ENCODE results near the gene TOMM22.

TOMM22 gene

DNA sequence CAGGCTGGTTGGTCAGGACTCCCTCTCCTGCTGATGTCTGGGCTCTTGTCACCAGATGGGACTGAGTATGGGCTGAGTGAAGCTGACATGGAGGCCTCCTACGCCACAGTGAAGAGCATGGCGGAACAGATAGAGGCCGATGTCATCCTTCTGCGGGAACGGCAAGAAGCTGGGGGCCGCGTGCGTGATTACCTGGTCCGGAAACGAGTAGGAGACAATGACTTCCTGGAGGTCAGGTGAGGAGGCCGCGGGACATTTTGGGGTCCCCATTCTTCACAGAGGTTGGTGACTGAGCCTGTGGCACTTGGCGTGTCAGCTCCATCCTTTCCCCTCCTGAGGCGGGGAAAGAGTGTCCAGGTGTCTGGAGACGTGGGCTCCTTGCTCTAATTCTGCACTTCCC, 34.1 kb downstream of the TOMM22 start:
- no peak for DNase-seq (ENCODE audit: low read depth)

DNA sequence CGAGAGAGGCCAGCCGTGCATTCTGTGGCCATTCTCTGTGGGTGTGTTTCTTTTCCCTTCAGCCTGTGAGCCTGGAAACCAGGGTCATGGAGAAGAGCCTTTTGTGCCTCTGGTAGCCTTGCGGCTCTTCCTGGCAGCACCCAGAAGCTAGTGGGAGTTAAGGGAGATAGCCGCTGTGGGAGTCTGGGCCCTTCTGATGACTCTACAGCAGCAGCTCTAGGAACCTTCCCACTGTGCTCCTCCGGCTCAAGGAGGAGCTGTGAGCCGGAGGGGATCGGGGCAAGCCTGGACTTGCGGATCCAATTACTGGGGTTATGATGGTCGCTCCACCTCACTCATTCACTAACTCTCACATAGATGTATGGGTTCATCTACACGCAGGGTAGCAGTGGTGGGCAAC, 34.5 kb downstream of the TOMM22 start:
- DNase-seq (ENCODE audit: low read depth), result no peak

DNA sequence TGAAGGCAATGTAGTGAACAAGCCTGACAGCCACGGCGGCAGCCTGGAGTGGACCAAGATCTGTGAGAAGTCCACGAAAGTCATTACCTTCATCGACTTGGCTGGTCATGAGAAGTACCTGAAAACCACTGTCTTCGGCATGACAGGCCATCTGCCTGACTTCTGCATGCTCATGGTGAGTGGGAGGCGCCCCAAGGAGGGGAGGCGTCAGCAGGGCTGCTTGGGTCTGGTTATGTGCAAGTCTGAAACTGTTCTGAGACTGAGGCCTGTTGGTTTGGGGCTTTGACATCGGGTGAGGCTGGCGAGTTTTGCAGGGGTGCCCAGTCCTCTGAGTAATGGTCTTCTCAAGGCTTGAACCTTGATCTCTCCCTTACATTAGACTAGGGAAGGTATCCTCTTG, 35.1 kb downstream of the TOMM22 start:
- DNase-seq (ENCODE audit: low read depth), result no peak

DNA sequence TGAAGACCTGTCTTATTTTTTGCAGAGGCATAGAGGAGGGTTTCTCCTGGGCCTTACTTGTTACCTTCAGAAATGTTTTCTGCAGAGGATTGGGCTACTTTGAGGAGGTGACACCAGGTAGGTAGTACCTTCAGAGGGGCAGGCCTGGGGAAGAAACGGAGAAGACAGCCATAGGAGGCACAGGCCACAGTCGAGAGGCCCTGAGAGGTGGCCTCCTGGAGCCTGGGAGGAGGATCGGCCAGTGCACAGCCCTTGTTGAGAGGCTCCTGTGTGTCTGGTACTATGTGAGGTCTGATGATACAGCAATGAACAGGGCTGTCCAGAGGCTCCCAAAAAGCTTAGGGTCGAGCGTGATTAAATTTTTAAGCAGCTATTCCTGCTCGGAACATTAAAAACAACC, 35.5 kb downstream of the TOMM22 start:
- DNase-seq (ENCODE audit: low read depth), result no peak

DNA sequence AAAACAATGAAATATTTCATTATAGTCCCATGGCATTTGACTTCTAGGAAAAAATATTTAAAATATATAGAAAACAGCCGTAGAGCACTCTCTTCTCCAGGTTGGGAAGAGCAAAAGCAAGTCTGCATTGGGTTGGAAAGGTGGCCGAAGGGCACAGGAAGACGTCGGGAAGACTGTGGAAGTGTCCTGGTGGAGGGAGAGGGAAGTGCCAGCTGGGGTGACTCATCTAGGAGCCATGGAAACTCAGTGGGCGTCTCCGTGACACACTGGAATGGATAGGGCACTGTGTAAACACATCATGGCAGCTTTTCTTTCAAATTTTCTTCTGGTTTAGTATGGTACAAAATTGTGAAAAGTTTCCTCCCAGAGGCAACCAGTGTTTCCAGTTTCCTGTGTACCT, 36.7 kb downstream of the TOMM22 start:
- no peak for DNase-seq (ENCODE audit: low read depth)

DNA sequence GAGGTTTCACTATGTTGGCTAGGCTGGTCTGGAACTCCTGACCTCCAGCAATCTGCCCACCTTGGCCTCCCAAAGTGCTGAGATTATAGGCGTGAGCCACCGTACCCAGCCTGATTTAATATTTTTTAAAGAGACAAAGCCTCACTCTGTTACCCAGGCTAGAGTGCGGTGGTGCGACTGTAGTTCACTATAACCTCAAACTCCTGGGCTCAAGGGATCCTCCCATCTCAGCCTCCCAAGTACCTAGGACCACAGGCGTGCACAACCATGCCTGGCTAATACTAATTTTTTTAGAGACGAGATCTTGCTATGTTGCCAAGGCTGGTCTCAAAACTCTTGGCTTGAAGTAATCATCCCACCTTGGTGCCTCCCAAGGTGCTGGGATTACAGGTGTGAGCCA, 37.4 kb downstream of the TOMM22 start:
- DNase-seq (ENCODE audit: low read depth), result no peak

DNA sequence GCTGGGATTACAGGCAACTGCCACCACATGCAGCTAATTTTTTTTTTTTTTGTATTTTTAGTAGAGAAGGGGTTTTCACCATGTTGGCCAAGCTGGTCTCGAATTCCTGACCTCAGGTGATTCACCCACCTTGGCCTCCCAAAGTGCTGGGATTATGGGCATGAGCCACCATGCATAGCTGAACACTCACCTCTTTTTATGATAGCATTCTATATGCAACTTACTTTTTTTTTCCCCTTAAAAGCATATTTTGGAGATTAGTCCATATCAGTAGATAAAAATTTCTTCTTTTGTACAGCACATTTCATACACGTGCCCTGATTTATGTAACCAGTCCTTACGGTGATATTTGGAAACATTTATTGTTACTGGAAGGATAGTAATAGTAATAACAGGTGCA, 38.6 kb downstream of the TOMM22 start:
- no peak for DNase-seq (ENCODE audit: low read depth)

DNA sequence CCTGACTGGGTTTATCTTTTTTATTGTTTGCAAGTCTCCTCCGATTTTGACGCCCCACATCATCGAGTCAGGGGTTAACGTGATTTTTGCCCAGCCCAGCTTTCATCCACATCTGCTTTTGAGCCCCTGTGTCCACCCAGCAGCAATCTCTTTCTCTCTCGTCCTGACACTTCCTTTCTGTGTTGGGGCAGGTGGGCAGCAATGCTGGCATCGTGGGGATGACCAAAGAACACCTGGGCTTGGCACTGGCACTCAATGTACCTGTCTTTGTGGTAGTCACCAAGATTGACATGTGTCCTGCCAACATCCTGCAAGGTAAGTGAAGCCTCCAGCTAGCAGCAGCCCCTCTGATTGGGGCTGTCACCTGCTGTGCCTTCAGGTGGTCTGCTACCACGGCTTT, 39.8 kb downstream of the TOMM22 start:
- no peak for DNase-seq (ENCODE audit: low read depth)

DNA sequence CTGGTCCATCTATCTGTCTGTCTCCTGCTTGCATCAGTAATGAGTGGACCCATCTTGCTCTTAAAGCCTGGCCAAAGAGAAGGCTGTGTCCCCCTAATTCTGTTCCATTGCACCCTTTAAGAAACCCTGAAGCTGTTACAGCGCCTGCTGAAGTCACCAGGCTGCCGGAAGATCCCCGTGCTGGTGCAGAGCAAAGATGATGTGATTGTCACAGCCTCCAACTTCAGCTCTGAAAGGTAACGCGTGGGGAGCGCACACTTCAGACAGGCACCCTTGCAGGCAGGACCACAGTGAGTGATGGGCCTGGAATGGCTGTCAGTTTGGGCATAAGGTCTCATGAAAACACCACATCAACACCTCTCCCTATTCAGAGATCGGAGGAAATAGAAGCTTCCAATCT, 42.4 kb downstream of the TOMM22 start:
- no peak for DNase-seq (ENCODE audit: low read depth)

DNA sequence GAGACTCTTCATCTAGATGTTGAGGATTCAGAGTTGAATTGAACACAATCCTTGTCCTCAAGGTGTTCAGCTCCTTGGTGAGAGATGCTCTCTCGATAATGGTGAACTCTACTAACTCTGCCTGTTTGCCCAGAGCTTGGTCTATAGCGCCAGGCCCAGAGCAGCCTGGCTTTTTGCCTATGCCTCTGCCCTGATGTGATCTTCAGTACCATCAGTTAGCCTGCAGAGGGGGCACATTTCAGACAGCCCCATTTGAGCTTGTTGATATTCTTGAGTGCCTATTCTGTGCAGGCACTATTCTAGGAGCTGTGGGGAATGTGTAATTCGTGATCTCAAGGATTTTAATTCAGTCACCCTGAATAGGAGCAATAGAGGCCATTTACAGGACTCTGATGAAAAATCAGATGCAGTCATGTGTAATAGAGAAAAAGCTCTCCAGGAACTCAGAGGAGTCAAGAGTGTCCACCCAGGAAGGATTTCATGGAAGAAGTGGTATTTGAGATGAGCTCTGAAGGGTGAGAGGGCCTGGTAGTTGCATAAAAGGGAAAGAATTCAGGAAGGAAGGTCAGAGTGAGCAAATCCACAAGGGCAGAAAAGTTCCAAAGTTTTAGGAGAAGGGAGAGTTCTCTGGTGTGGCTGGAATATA, 43.3 kb downstream of the TOMM22 start:
- no peak for DNase-seq (ENCODE audit: low read depth)

DNA sequence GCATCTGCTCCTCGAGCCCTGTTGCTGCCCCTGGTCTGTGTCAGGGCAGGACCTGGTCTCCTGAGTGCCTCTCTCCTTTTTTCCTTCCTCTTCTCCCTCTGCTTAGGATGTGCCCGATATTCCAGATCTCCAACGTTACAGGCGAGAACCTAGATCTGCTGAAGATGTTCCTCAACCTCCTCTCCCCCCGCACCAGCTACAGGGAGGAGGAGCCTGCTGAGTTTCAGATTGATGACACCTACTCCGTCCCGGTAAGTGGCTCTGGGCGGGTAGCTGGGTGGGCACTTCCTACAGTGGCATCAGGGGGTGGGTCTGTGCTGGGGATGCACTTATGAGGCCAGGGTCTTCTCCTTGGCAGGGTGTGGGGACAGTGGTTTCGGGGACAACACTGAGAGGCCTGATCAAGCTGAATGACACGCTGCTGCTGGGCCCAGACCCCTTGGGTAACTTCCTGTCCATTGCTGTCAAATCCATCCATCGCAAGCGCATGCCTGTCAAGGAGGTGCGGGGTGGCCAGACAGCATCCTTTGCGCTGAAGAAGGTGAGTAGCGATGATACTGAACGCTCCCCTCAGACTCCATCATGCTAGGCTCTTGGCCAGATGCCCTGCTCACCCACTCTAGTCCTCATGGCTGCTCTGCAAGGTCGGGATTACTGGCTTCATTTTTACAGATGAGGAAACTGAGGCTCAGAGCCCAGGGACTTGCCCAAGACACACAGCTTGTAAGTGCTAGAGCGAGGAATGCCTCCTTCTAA, 44.3 kb downstream of the TOMM22 start:
- no peak for DNase-seq (ENCODE audit: low read depth)

DNA sequence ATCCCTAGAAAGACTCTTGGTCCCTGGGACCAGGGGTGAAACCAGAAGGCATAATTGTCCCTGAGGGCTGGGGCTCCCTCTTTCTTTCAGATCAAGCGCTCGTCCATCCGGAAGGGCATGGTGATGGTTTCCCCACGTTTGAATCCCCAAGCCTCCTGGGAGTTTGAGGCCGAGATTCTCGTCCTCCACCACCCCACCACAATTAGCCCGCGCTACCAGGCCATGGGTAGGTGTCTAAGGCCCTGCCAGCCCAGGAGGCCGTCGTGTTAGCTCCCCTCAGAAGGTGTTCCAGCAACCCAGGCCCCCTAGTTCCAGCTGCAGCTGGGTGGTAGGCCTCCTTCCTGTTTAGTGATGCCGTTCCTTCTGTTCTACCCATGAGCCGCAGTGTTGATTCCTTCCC, 45.4 kb downstream of the TOMM22 start:
- DNase-seq (ENCODE audit: low read depth), result no peak

DNA sequence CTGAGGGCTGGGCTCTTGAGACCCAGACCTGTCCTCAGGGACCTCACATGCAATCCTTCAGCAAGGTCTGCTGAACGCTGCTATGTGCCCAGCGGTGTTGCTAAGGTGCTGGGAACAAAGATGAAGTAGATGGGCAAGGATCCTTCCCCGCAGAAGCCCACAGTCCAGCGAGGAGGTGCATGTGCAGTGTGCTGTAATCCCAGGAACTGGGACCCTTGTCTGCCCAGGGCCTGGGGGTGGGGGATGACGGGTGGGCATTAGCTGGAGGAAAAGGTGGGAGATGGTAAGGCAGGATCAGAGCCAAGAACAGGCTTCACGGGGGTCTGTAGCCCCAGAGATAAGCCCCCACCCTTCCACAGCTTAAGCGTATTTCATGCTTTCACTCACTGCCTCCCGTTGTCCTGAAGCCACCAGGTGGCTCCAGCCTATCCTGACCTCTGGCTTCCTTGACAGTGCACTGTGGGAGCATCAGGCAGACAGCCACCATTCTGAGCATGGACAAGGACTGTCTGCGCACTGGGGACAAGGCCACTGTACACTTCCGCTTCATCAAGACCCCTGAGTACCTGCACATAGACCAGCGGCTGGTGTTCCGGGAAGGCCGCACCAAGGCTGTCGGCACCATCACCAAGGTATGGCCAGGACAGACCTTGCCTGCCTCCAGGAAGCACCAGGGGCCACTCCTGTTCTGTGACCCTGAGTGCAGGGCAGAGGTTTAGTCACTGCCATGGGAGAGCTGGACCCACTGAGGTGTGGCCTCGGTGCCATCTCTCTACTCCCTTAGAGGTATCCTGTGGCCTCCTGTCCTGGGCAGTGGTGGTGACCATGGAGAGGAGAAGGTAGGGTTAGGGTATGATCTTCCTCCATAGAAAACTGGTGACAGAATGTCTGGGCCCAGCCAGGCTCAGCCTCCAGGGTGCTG, 46.0 kb downstream of the TOMM22 start:
- no peak for DNase-seq (ENCODE audit: low read depth)

DNA sequence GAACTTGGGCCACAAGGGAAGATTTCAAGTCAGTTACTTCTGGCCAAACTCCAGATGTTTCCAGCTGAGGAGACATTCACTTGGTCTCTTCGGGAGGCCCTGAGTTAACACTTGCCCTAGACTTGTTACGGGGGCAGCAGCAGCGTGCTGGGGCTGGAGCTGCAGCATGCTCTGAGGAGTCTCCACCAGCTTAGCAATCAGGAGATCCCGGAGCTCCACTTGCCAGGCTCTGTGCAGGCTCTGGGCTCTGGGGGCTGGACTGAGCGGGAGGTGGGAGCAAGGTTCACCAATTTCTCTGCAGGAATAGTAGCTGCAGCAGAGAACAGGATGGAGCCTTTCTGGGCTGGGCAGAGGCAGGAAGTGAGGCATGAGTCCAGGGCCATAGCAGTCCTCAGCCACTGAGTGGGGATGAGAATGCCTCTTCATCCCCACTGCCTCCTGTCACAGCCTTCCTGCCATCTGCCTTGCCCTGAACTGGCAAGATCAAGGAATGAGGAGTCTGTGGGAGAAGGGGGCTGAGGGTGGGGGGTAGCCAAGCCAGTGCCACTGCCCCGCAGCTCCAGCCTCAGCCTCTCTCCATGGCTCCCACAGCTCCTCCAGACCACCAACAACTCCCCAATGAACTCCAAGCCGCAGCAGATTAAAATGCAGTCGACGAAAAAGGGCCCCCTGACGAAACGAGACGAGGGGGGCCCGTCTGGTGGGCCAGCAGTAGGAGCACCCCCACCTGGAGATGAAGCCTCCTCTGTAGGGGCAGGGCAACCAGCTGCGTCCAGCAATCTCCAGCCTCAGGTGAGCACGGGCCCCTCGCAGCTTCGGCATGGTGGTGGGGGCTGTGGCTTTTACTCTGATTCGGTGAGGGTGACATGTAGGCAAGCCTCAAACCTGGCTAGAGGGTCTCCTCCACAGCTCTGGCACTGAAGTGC, 47.4 kb downstream of the TOMM22 start:
- no peak for DNase-seq (ENCODE audit: low read depth)

DNA sequence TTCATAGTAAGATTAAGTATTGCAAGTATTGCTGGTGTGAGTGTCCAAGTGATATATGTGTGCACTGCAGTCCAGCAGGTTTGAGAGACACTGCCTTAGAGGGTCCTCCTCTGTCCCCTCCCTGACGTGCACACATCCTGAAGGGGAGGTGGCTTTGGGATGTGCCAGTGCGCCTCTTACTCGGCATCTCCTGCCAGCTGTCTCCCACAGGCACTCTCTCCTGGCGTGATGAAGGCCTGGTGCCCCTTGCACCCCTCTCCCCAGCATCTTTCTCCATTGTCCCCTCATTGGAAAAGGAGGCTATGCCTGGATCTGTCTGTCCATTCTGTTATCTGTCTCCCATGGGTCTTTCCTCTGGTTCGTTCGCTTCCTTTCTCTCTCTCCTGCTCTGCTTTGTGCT, 48.2 kb downstream of the TOMM22 start:
- DNase-seq (ENCODE audit: low read depth), result no peak

DNA sequence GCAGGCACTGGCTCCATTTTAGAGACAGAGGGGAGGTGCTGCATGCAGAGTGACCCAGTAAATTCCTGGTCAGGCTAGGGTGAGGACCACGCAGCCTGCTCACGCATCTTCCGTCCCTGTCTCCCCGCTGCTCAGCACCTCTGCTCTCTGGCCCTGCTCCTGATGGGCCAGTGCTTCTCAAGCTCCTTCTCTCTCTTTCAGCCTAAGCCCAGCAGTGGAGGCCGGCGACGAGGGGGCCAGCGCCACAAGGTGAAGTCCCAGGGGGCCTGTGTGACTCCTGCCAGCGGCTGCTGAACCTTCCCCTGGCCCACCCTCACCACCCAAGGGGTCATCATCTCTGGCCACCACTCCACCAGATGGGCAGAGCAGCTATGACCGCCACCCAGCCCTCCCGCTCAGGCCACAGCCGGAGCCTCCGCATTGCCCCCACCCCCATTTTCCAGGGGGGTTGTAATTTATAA, 48.7 kb downstream of the TOMM22 start:
- no peak for DNase-seq (ENCODE audit: low read depth)

DNA sequence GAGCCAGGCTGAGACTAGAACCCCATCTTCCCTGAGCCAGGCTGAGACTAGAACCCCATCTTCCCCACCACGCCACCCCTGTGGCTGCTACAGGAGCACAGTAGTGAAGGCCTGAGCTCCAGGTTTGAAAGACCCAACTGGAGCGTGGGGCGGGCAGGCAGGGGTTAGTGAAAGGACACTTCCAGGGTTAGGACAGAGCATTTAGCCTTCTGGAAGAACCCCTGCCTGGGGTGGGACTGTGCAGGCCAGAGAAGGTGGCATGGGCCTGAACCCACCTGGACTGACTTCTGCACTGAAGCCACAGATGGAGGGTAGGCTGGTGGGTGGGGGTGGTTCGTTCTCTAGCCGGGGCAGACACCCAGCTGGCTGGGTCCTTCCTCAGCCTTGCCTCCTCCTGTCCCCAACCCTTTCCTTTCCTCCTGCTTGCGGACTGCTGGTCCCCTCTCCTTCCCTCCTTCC, 50.0 kb downstream of the TOMM22 start:
- DNase-seq (ENCODE audit: low read depth), result no peak

DNA sequence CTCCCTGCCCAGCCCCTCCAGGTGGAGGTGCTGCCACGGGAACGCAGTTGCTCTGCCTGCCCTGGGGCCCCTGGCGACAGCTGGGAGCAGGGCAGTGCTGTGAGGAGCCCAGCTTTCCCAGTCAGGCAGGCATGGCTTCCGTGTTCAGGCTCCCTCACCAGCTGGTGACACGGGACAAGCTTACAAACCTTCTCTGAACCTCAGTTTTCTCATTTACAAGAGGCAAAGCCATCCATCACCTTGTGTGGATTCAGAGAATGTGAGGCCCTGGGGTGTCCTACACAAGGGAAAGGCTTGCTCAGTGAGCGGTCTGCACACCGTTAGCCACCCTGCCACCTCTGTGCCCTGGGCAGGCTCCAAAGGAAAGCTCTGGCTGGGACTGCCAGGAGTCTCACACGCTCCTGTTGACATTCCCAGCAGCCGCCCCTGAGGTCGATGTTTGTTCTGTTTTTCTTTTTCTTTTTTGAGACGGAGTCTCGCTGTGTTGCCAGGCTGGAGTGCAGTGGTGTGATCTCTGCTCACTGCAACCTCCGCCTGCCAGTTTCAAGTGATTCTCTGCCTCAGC, 50.6 kb downstream of the TOMM22 start:
- DNase-seq (ENCODE audit: low read depth), result no peak

DNA sequence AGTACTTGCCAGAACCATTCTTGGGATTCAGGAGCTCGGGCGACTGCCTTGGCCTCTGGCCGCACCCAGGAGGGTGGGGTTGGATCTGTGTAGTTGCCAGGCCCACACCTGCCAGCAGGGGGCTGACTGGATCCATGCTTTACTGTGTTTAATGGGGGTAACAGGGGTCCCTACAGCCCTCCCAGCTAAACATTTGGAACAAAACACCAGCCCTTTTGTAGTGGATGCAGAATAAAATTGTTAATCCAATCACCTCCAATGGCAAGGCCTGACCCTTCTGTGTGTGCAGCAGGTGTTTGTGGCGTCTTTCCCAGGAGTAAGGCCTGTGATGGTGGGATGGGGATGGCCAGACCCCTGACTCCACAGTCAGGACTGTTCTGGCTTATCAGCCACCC, 51.6 kb downstream of the TOMM22 start:
- no peak for DNase-seq (ENCODE audit: low read depth)

DNA sequence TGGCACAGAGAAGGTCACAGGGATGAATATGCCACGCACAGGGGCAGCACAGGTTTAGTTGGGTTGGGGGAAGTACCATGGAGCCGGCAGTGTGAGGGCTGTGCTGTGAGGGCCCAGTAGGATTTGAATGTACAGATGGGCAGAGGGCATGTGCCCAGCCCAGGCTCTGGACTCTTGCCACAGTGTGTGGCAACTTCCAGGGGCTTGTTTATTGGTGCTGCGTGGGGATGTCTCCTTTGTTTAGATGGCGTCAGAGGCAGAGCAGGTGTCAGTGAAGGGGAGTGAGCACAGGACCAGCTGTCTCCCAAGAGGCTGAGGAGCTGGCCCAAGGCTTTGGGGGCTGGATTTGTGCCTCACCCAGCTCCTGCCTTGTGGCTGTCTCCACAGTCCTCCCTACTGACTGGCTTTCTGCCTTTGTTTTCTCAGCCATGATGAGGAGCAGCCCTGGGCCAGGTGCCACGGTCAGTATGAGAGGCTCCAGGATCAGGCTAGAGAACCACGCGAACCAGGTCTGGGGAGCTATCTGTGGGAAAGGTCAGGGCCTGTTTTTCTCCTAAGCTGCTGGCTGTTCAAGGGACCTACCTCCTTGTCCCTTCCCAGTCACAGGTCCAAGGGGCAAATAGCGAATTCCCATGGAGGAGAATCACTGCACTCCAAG, 52.1 kb downstream of the TOMM22 start:
- no peak for DNase-seq (ENCODE audit: low read depth)

Data from activated T-cell treated with anti-CD3 and anti-CD28 coated beads for 24 hours (primary cell).